SIG-M5 (cell line): ENCODE results near the gene THAP11.
A peak's percentile ranks its signal among the peaks of the same experiment; 100 is the strongest.
"Not testable (repeated sequence)": the region's sequence is repeated elsewhere in the genome, so short reads cannot be mapped to it uniquely, and the experiment has no call there.

ENCODE experiments used
- DNase-seq: peaks from one replicate; lab custom pipeline; 2025; lab: John Stamatoyannopoulos, UW

Gene THAP11

GRCh38 chr16:67837190-67837589, 4.9 kb upstream of the THAP11 start:
- not testable (repeated sequence) for DNase-seq

GRCh38 chr16:67837811-67838210, 4.3 kb upstream of the THAP11 start:
- no peak for DNase-seq

GRCh38 chr16:67841198-67841815, 813 bp upstream of the THAP11 start:
- DNase-seq: no peak

GRCh38 chr16:67842509-67843342, 606 bp downstream of the THAP11 start:
- no peak for DNase-seq

GRCh38 chr16:67843343-67843765, 1.2 kb downstream of the THAP11 start:
- DNase-seq: no peak

GRCh38 chr16:67844497-67844896, 2.4 kb downstream of the THAP11 start:
- no peak for DNase-seq

- DNase-seq: no peak
Measured at GRCh38 chr16:67845291-67846062, 3.4 kb downstream of the THAP11 start.

DNA sequence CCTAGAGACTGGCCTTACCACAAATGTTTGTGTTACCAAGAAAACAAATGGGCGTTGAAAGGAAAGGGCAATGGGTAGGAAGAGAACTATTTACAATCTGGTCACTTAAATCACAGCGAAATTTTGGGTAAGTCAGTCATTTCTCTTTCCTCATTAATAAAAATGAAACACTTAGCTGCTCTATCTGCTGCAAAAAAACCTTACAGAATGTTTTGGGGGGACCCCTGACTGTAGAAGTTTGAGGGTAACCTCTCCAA, 3.9 kb downstream of the THAP11 start:
- no peak for DNase-seq

GRCh38 chr16:67846320-67847063, 4.4 kb downstream of the THAP11 start, which contains the start of gene NUTF2:
Gene NUTF2, plus strand, starts transcription at chr16:67846933. Its CDS starts 18,198 bp downstream, at chr16:67865131.
- peak; percentile 53 for DNase-seq

DNA sequence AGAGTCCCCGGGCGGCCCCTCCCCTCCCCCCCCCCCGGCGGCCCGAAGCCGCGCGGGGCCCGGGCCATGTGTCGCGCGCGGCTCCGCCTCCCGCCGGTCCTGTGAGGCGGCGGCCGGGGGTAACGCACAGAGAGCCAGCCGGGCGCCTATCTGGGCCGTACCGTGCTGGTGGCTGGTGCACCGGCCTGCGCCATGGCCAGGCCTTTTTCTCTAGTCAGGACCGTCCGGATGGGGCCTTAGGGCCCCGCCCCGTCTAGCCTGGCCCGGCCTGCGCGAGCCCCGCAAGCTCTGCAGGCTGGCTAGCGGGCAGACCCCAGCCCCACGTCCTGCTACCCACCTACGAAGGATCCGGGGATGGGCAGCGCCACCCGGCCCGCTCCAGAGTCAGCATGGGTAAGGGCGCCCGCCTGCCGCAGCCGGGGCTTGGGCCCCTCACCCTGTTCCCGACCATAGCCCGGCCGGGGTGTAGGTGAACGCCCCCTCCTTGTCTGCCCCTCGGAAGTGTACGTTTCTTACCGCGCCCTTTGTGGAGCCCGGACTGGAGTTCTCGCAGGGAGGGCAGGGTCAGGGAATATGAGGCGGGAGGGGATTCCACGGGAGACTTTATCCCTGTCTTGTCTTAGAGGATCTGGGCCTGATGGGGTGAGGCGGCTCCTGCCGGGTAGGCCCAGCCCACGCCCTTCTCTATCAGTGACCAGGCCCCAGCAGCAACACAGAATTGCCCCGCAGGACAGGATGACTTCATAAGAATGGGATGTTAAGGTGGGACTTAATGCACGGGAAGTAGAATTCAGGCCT, 5.1 kb downstream of the THAP11 start, which contains the start of gene CENPT:
TSS of gene CENPT (minus strand) at position 630 of the 798 bp plus-strand sequence. CDS start 13,834 bp downstream, outside the sequence.
- DNase-seq: no peak

- DNase-seq: no peak
Measured at GRCh38 chr16:67848118-67848517, 6.0 kb downstream of the THAP11 start.

GRCh38 chr16:67853670-67854069, 11.6 kb downstream of the THAP11 start:
- DNase-seq: no peak

DNA sequence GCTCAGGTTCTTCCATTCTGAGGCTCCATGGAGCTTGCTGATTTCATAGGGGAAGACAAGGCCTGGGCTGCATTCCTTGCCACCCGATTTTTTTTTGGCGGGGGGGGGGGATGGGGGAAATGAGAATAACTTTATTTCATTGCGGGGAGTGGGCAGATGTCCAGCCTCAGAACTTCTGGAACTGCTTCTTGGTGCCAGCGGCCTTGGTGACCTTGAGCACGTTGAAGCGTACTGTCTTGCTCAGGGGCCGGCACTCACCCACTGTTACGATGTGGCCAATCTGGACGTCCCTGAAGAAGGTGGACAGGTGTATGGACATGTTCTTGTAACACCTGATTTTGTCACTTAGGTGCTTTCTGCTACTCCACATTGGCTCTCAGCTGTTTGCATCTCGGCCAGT, 13.7 kb downstream of the THAP11 start:
- no peak for DNase-seq

- DNase-seq: no peak
Measured at GRCh38 chr16:67856927-67857546, 14.9 kb downstream of the THAP11 start.

DNA sequence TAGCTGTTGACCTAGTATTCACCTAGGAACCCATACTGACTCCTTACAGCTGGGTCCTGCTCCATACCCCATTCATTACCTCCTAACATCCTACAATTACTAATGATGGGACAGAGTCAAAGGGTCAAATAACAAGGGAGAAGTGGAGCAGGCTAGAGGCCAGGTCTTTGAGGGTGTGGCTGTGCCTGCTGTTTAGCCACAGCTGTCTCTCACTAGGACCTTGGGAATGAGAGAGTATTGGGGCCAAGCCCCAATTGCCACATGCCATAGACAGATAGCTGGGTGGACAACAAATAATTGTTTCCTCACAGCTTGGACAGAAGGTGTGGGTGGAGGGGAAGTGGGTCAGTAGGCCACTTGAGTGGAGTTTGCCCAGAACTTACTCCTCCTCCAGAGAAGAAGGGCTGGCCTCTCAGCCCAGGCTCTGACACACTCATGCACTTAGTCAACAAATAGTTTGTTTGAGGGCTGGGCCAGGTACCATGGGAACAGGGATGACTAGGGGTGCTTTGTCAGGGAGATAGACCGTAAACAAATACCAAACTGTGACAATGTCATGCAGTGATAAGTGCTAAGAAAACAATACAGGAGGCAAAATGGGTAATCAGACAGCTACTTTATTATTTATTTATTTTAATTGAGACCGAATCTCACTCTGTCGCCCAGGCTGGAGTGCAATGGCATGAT, 15.6 kb downstream of the THAP11 start:
- no peak for DNase-seq

- DNase-seq: no peak
Measured at GRCh38 chr16:67858500-67858899, 16.4 kb downstream of the THAP11 start.

DNA sequence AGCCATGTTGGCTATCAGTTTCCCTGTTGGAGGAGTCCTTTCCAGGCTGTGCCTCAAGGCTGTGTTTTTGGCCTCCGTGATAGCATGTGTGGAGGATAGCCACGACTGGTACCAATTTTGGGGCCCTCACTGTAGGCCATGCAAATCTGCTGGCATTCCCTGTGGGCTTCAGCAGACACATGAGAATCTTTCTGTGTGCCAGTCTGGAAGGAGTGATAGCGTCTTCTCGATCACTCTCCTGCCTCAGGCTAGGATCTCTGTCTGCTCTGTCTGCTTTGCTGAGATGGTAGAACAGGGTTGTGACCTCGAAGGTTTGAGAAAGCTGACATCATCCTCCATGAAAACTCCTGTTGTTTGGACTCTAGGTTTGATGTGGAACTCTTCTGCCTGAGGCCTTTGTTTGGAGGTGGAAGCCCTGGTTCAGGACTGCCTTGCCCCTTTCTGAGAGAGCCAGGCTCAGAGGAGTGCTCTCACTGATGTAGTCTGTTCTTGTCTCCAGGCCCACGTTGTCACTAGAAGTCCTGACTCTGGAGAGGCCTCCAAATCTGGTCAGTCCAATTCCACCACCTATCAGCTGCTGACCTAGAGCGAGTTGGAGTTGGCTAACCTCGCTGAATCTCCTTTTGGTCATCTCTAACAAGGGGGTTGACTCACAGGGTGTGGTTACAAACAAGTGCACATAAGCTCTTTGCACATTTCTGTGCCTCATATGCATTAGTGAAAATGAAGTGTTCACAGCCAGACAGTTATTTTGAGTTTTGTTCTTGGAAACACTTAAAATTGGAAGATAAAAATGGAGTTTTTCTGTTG, 18.7 kb downstream of the THAP11 start:
- no peak for DNase-seq

- DNase-seq: no peak
Measured at GRCh38 chr16:67861877-67862276, 19.8 kb downstream of the THAP11 start.
